GM18526 (cell line): ENCODE results near the gene ANAPC2.
A peak's percentile ranks its signal among the peaks of the same experiment; 100 is the strongest.

ENCODE experiments used
- POLR2A ChIP-seq: IDR thresholded peaks from 3 replicates; pipeline ENCODE4 v1.6.1; 2011; ENCODE audit not compliant: insufficient read length; ENCODE audit errors: extremely low read depth

Gene ANAPC2

GRCh38 chr9:137134191-137134590 lies 54.2 kb downstream of the ANAPC2 start:
- TF ChIP-seq POLR2A = no peak

GRCh38 chr9:137130176-137130755 lies 58.1 kb downstream of the ANAPC2 start:
- TF ChIP-seq POLR2A = no peak

GRCh38 chr9:137129456-137130175 lies 58.7 kb downstream of the ANAPC2 start:
- peak; percentile 82 for TF ChIP-seq POLR2A

GRCh38 chr9:137128862-137129455 lies 59.4 kb downstream of the ANAPC2 start:
- no peak for TF ChIP-seq POLR2A

GRCh38 chr9:137128158-137128861 lies 60.0 kb downstream of the ANAPC2 start:
- TF ChIP-seq POLR2A = no peak

- no peak for TF ChIP-seq POLR2A
Measured at GRCh38 chr9:137127301-137128157, 60.8 kb downstream of the ANAPC2 start.

- no peak for TF ChIP-seq POLR2A
Measured at GRCh38 chr9:137126786-137127185, 61.6 kb downstream of the ANAPC2 start.
